ACHN (cell line): ENCODE measurements around the gene C16orf74.

Experiments
- DNase-seq: peaks from one replicate; pipeline ENCODE4 v3.0.0-alpha.2; 2015
- in situ Hi-C: cut with HindIII; loops from 2 replicates; pipeline ENCODE4 v1.10.0; 2017; ENCODE audit warnings: low sequenced_read_pairs, low pct_ligation_motif_present, low pct_unique_long_range_greater_than_20kb

C16orf74 gene

GRCh38 chr16:85750827-85751697, at the start of gene C16orf74:
C16orf74 (minus strand) TSS chr16:85751096; CDS start chr16:85735217, 15,879 bp downstream.
- DNase-seq: peak; percentile 71
- in situ Hi-C loops: no loop called here

GRCh38 chr16:85800321-85800669, 49.4 kb upstream of the C16orf74 start:
- DNase-seq: peak; percentile 22
- in situ Hi-C loops: no loop called here

GRCh38 chr16:85799497-85800320, 48.8 kb upstream of the C16orf74 start, which contains the start of the genes COX4I1 and EMC8:
COX4I1 (plus strand) TSS chr16:85799695; CDS start chr16:85801206, 1,511 bp downstream.
EMC8 (minus strand) TSS chr16:85799544; CDS start chr16:85799295, 249 bp downstream.
- in situ Hi-C loops: no loop called here
- DNase-seq: peak; percentile 96

- in situ Hi-C loops: no loop called here
- DNase-seq: peak; percentile 37
Observed at GRCh38 chr16:85798901-85799496, 48.1 kb upstream of the C16orf74 start.

- peak; percentile 44 for DNase-seq
- in situ Hi-C loops: no loop called here
Observed at GRCh38 chr16:85798283-85798776, 47.4 kb upstream of the C16orf74 start.

GRCh38 chr16:85796599-85796998, 45.7 kb upstream of the C16orf74 start:
- in situ Hi-C loops: no loop called here
- no peak for DNase-seq

- DNase-seq: no peak
- in situ Hi-C loops: no loop called here
Observed at GRCh38 chr16:85796152-85796551, 45.3 kb upstream of the C16orf74 start.

- in situ Hi-C loops: no loop called here
Observed at GRCh38 chr16:85794696-85795095, 43.8 kb upstream of the C16orf74 start.

GRCh38 chr16:85793662-85794298, 42.9 kb upstream of the C16orf74 start:
- in situ Hi-C loops: no loop called here

More at GRCh38 chr16:85794696-85795095, 43.8 kb upstream of the C16orf74 start:
- DNase-seq: no peak

GRCh38 chr16:85789773-85790172, 38.9 kb upstream of the C16orf74 start:
- in situ Hi-C loops: no loop called here
- DNase-seq: no peak

More at GRCh38 chr16:85793662-85794298, 42.9 kb upstream of the C16orf74 start:
- DNase-seq: no peak

- DNase-seq: no peak
- in situ Hi-C loops: no loop called here
Observed at GRCh38 chr16:85788819-85789218, 37.9 kb upstream of the C16orf74 start.

- no peak for DNase-seq
- in situ Hi-C loops: no loop called here
Observed at GRCh38 chr16:85785927-85786326, 35.0 kb upstream of the C16orf74 start.

GRCh38 chr16:85784813-85785212, 33.9 kb upstream of the C16orf74 start:
- no peak for DNase-seq
- in situ Hi-C loops: no loop called here

GRCh38 chr16:85783441-85783840, 32.5 kb upstream of the C16orf74 start:
- in situ Hi-C loops: no loop called here
- DNase-seq: no peak

- no peak for DNase-seq
- in situ Hi-C loops: no loop called here
Observed at GRCh38 chr16:85782451-85782850, 31.6 kb upstream of the C16orf74 start.

- DNase-seq: no peak
- in situ Hi-C loops: no loop called here
Observed at GRCh38 chr16:85781695-85782370, 30.9 kb upstream of the C16orf74 start.

- DNase-seq: no peak
- in situ Hi-C loops: no loop called here
Observed at GRCh38 chr16:85781156-85781555, 30.3 kb upstream of the C16orf74 start.

- DNase-seq: no peak
- in situ Hi-C loops: no loop called here
Observed at GRCh38 chr16:85780281-85780680, 29.4 kb upstream of the C16orf74 start.
